ENCODE measurements around the gene C9orf57.

GRCh38 chr9:72025906-72026305, 34.5 kb downstream of the C9orf57 start:
- TF ChIP-seq LRRFIP1 (CRISPR knock-in tag; conservative IDR thresholded peaks at IDR 0.05) = no peak
- TF ChIP-seq ZBTB40 (IDR thresholded peaks at IDR 0.05) = no peak
- TF ChIP-seq ZBTB40 (CRISPR knock-in tag; IDR thresholded peaks at IDR 0.05) = no peak
- TF ChIP-seq ZNF512 (CRISPR knock-in tag; IDR thresholded peaks at IDR 0.05) = no peak
- TF ChIP-seq NFYB (CRISPR knock-in tag; IDR thresholded peaks at IDR 0.05) = no peak
- no peak for TF ChIP-seq POLR2AphosphoS5 (IDR thresholded peaks at IDR 0.05; ENCODE audit: low read depth, low read length)
- no peak for TF ChIP-seq NR2F6 (IDR thresholded peaks at IDR 0.05)
- no peak for TF ChIP-seq NR2F6 (CRISPR knock-in tag; IDR thresholded peaks at IDR 0.05)

Measured in HepG2 (cell line).